Coronary artery (tissue), 2 donors: ENCODE results near the gene SLC6A18.

Experiments
- DNase-seq: peaks from one replicate; pipeline ENCODE4 v3.0.0-alpha.2; 2017; ENCODE audit warnings: low spot score
- H3K27ac ChIP-seq, 2 donors: fragments of 200-600 bp; sonication (generic); one replicate each; pipeline ENCODE4 v1.5.1; 2016 to 2019
- H3K4me3 ChIP-seq: fragments of 200-600 bp; sonication (generic); 2 replicates; pipeline ENCODE4 v1.5.1; 2016; ENCODE audit warnings: mild to moderate bottlenecking, moderate library complexity
- TF ChIP-seq, protein P1 (sequence below): fragments of 200-600 bp; sonication (generic); IDR thresholded peaks from one replicate; pipeline ENCODE4 v1.5.1; 2019; ENCODE audit warnings: antibody characterized with exemption

SLC6A18 gene

DNA sequence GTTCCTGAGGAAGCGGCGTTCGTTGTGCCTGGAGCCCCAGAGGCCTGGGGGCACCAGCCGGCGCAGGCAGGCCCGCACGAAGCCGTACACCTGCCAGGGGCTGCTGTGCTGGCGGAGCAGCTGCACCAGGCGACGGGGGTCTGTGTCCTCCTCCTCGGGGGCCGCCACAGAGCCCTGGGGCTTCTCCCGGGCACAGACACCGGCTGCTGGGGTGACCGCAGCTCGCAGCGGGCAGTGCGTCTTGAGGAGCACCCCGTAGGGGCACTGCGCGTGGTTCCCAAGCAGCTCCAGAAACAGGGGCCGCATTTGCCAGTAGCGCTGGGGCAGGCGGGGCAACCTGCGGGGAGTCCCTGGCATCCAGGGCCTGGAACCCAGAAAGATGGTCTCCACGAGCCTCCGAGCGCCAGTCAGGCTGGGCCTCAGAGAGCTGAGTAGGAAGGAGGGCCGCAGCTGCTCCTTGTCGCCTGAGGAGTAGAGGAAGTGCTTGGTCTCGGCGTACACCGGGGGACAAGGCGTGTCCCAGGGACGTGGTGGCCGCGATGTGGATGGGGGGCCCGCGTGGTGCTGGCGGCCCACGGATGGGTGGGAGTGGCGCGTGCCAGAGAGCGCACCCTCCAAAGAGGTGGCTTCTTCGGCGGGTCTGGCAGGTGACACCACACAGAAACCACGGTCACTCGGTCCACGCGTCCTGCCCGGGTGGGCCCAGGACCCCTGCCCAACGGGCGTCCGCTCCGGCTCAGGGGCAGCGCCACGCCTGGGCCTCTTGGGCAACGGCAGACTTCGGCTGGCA lies 68.4 kb downstream of the SLC6A18 start:
- peak; percentile 52 for DNase-seq
- Histone ChIP-seq H3K4me3 (no peak overlapping the region), H3K27ac (no peak overlapping the region)
- TF ChIP-seq, protein P1, sequence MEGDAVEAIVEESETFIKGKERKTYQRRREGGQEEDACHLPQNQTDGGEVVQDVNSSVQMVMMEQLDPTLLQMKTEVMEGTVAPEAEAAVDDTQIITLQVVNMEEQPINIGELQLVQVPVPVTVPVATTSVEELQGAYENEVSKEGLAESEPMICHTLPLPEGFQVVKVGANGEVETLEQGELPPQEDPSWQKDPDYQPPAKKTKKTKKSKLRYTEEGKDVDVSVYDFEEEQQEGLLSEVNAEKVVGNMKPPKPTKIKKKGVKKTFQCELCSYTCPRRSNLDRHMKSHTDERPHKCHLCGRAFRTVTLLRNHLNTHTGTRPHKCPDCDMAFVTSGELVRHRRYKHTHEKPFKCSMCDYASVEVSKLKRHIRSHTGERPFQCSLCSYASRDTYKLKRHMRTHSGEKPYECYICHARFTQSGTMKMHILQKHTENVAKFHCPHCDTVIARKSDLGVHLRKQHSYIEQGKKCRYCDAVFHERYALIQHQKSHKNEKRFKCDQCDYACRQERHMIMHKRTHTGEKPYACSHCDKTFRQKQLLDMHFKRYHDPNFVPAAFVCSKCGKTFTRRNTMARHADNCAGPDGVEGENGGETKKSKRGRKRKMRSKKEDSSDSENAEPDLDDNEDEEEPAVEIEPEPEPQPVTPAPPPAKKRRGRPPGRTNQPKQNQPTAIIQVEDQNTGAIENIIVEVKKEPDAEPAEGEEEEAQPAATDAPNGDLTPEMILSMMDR: no peak

DNA sequence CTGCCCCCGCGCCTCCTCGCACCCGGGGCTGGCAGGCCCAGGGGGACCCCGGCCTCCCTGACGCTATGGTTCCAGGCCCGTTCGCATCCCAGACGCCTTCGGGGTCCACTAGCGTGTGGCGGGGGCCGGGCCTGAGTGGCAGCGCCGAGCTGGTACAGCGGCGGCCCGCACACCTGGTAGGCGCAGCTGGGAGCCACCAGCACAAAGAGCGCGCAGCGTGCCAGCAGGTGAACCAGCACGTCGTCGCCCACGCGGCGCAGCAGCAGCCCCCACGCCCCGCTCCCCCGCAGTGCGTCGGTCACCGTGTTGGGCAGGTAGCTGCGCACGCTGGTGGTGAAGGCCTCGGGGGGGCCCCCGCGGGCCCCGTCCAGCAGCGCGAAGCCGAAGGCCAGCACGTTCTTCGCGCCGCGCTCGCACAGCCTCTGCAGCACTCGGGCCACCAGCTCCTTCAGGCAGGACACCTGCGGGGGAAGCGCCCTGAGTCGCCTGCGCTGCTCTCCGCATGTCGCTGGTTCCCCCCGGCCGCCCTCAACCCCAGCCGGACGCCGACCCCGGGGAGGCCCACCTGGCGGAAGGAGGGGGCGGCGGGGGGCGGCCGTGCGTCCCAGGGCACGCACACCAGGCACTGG lies 69.1 kb downstream of the SLC6A18 start:
- Histone ChIP-seq H3K27ac (no peak overlapping the region), H3K4me3 (no peak overlapping the region)
- TF ChIP-seq, protein P1: no peak
- DNase-seq: peak; percentile 60

DNA sequence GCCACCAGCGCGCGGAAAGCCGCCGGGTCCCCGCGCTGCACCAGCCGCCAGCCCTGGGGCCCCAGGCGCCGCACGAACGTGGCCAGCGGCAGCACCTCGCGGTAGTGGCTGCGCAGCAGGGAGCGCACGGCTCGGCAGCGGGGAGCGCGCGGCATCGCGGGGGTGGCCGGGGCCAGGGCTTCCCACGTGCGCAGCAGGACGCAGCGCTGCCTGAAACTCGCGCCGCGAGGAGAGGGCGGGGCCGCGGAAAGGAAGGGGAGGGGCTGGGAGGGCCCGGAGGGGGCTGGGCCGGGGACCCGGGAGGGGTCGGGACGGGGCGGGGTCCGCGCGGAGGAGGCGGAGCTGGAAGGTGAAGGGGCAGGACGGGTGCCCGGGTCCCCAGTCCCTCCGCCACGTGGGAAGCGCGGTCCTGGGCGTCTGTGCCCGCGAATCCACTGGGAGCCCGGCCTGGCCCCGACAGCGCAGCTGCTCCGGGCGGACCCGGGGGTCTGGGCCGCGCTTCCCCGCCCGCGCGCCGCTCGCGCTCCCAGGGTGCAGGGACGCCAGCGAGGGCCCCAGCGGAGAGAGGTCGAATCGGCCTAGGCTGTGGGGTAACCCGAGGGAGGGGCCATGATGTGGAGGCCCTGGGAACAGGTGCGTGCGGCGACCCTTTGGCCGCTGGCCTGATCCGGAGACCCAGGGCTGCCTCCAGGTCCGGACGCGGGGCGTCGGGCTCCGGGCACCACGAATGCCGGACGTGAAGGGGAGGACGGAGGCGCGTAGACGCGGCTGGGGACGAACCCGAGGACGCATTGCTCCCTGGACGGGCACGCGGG lies 69.9 kb downstream of the SLC6A18 start, which contains the start of gene TERT:
Gene TERT (minus strand): TSS at position 234 of the 815 bp plus-strand sequence. CDS start 79 bp downstream, at position 155.
- no peak for DNase-seq
- TF ChIP-seq, protein P1: no peak
- Histone ChIP-seq H3K27ac (no peak within 1 kb of the TSS), H3K4me3 (no peak within 1 kb of the TSS)

DNA sequence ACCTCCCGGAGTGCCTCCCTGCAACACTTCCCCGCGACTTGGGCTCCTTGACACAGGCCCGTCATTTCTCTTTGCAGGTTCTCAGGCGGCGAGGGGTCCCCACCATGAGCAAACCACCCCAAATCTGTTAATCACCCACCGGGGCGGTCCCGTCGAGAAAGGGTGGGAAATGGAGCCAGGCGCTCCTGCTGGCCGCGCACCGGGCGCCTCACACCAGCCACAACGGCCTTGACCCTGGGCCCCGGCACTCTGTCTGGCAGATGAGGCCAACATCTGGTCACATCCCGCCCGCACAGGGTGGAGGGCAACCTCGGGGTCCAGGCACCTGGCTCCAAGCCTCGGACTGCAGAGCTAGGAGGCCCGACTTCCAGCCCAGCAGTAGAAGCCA lies 70.5 kb downstream of the SLC6A18 start:
- DNase-seq: peak; percentile 66
- TF ChIP-seq, protein P1: no peak

More for the DNA sequence above, 70.5 kb downstream of the SLC6A18 start:
- Histone ChIP-seq H3K27ac (no peak overlapping the region), H3K4me3 (no peak overlapping the region)
